Smooth muscle cell (in vitro differentiated cells): ENCODE data around the gene KAT6B. TPM values are rescaled to one million over a fixed set of nuclear protein-coding genes. Genes with fewer than 3 reads are reported as not detected.
A peak's percentile ranks its signal among the peaks of the same experiment; 100 is the strongest.

Source experiments
- DNase-seq: peaks from one replicate; lab custom pipeline; 2025; ENCODE audit not compliant: unreplicated experiment; lab: John Stamatoyannopoulos, UW
- H2AFZ ChIP-seq: fragments of 200-600 bp; sonication (generic); 2 replicates; pipeline ENCODE4 v1.6.0; 2016; ENCODE audit warnings: antibody characterized with exemption, low read depth, mild to moderate bottlenecking
- H3F3A ChIP-seq: fragments of 200-600 bp; sonication (generic); 2 replicates; pipeline ENCODE4 v1.6.0; 2017; ENCODE audit warnings: antibody characterized with exemption, low read depth
- H3K27ac ChIP-seq: fragments of 200-600 bp; sonication (generic); 2 replicates; pipeline ENCODE4 v1.5.1; 2016; ENCODE audit warnings: low read depth, mild to moderate bottlenecking
- H3K27me3 ChIP-seq: fragments of 200-600 bp; sonication (generic); 2 replicates; pipeline ENCODE4 v1.6.1; 2016; ENCODE audit warnings: low read depth, mild to moderate bottlenecking
- H3K36me3 ChIP-seq: fragments of 200-600 bp; sonication (generic); 2 replicates; pipeline ENCODE4 v1.5.1; 2016; ENCODE audit warnings: low read depth
- H3K4me1 ChIP-seq: fragments of 200-600 bp; sonication (generic); 2 replicates; pipeline ENCODE4 v1.5.1; 2016; ENCODE audit warnings: low read depth
- H3K4me2 ChIP-seq: fragments of 200-600 bp; sonication (generic); 2 replicates; pipeline ENCODE4 v1.6.0; 2016; ENCODE audit warnings: mild to moderate bottlenecking
- H3K4me3 ChIP-seq: fragments of 200-600 bp; sonication (generic); 2 replicates; pipeline ENCODE4 v1.5.1; 2016; ENCODE audit warnings: mild to moderate bottlenecking
- H3K79me2 ChIP-seq: fragments of 200-600 bp; sonication (generic); 2 replicates; pipeline ENCODE4 v1.6.0; 2016; ENCODE audit warnings: low read depth, mild to moderate bottlenecking
- H3K9ac ChIP-seq: fragments of 200-600 bp; sonication (generic); 2 replicates; pipeline ENCODE4 v1.6.0; 2016; ENCODE audit warnings: low read depth
- H3K9me3 ChIP-seq: fragments of 200-600 bp; sonication (generic); replicated peaks from 2 replicates; pipeline ENCODE4 v1.5.1; 2016; ENCODE audit warnings: low read depth
- H4K20me1 ChIP-seq: fragments of 200-600 bp; sonication (generic); 2 replicates; pipeline ENCODE4 v1.6.0; 2016; ENCODE audit warnings: low read depth
- WGBS: methylation state at CpG from one replicate; pipeline ENCODE4 v1.1.7; 2016; ENCODE audit warnings: low lambda C conversion rate; 5-methylcytosine and 5-hydroxymethylcytosine counted together
- polyA plus RNA-seq: library from polyadenylated mRNA; unstranded; fragments of >200 nt; fragmentation: Nextera tagmentation; extraction: Ambion mirVana; gene quantifications from 2 replicates; pipeline ENCODE4 v1.2.1, GENCODE V29; 2016
- total RNA-seq: library from RNA; depleted of rRNA; stranded (reverse); fragments of >200 nt; gene quantifications from 2 replicates; pipeline ENCODE4 v1.2.3, GENCODE V29; 2014
- TF ChIP-seq, protein P1 (sequence below): fragments of 200-600 bp; sonication (generic); IDR thresholded peaks from 2 replicates; pipeline ENCODE4 v1.5.1; 2017; ENCODE audit warnings: borderline replicate concordance, mild to moderate bottlenecking, antibody characterized with exemption; ENCODE audit not compliant: insufficient read depth, poor library complexity, severe bottlenecking

Gene KAT6B
- total and polyA plus RNA-seq, 2 experiments from 2014 or later: 9.0 to 19.8 TPM

DNA sequence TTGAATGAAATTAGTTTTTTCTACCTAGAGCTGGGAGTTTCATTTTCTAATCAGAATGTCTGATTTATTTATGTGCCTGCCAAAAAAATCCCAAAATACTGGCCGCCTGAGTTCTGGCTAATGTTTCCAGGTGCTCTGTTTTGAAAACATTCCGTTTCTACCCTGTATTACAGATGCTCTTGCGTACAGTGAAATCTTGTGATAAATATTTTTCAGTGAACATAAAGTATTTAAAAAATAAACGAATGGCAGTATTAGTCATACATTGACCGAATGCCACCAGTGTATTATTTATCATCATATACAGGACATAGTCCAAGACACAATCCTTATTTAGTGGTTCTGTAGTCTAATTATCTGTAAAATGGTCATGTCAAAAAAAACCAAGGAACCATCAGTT, 102.8 kb downstream of the KAT6B start:
- TF ChIP-seq, protein P1, sequence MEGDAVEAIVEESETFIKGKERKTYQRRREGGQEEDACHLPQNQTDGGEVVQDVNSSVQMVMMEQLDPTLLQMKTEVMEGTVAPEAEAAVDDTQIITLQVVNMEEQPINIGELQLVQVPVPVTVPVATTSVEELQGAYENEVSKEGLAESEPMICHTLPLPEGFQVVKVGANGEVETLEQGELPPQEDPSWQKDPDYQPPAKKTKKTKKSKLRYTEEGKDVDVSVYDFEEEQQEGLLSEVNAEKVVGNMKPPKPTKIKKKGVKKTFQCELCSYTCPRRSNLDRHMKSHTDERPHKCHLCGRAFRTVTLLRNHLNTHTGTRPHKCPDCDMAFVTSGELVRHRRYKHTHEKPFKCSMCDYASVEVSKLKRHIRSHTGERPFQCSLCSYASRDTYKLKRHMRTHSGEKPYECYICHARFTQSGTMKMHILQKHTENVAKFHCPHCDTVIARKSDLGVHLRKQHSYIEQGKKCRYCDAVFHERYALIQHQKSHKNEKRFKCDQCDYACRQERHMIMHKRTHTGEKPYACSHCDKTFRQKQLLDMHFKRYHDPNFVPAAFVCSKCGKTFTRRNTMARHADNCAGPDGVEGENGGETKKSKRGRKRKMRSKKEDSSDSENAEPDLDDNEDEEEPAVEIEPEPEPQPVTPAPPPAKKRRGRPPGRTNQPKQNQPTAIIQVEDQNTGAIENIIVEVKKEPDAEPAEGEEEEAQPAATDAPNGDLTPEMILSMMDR: no peak
- Histone ChIP-seq H4K20me1 (peaks cover 76% of the 10 kb centered on the region), H3K4me3 (no peak overlapping the region), H3K27me3 (no peaks in the 10 kb centered on the region), H3F3A (no peaks in the 10 kb centered on the region), H3K4me1 (peaks cover 21% of the 10 kb centered on the region), H3K79me2 (peaks cover 10% of the 10 kb centered on the region), H2AFZ (no peak overlapping the region), H3K4me2 (peak overlapping the region; percentile 18), H3K27ac (no peak overlapping the region), H3K9ac (no peak overlapping the region), H3K36me3 (no peaks in the 10 kb centered on the region), H3K9me3 (no peaks in the 10 kb centered on the region)
- WGBS: 82% methylated on average over 5 of the region's 5 CpGs
- no peak for DNase-seq

DNA sequence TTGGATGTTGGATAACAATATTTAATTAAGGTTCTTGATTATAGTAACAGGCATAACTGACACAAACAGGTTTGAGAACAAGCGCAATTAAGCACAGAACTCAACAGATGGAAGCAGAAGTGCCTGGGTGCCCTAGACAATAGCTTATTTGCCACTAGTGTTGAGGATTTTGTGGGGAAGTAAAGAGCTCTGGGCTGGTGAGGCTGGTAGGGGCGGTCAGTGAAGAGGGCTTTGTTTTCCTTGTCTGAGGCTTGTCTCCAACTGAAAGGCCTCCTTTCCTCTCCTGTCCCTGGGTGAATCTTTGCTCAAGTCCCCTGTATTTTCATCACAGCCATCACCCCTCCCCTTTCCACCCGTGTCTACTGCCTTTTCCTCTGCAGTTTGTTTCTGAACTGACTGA, 104.6 kb downstream of the KAT6B start:
- no peak overlapping the region for H3K27ac ChIP-seq

DNA sequence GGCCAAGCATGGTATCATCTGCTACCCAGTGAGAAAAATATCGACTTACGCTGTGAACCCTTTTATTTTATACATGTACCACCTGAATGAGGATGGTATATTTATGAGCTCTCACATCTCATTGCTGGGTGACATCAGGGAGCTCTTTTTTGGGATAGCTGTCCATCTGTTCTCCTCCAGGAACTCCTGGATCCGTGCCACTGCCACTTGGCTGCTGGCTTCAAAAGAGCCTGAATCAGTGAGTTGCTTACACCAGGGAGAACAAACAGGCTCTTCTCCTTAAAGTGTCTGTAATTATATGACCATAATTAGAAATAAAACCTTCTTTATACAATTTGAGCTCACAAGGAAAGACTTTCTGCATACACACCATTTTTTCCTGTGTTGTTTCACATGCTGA, 106.2 kb downstream of the KAT6B start:
- no peaks in the 10 kb centered on the region for H3K36me3 ChIP-seq
- WGBS: 89% methylated on average over 3 of the region's 3 CpGs
- no peaks in the 10 kb centered on the region for H3K27me3 ChIP-seq
- peaks cover 82% of the 10 kb centered on the region for H4K20me1 ChIP-seq
- H3K9ac ChIP-seq: no peak overlapping the region
- H3K4me3 ChIP-seq: no peak overlapping the region
- TF ChIP-seq, protein P1: no peak
- H3K9me3 ChIP-seq: no peaks in the 10 kb centered on the region
- H2AFZ ChIP-seq: no peak overlapping the region
- H3F3A ChIP-seq: no peaks in the 10 kb centered on the region
- H3K4me1 ChIP-seq: peaks cover 15% of the 10 kb centered on the region
- no peak overlapping the region for H3K27ac ChIP-seq
- H3K79me2 ChIP-seq: peaks cover 17% of the 10 kb centered on the region
- no peak for DNase-seq
- no peak overlapping the region for H3K4me2 ChIP-seq

More for the DNA sequence above, 104.6 kb downstream of the KAT6B start:
- no peak overlapping the region for H3K4me2 ChIP-seq
- TF ChIP-seq, protein P1: no peak
- WGBS: 87% methylated on average over 3 of the region's 3 CpGs
- no peak overlapping the region for H3K4me3 ChIP-seq
- no peaks in the 10 kb centered on the region for H3K27me3 ChIP-seq
- no peaks in the 10 kb centered on the region for H3K36me3 ChIP-seq
- peaks cover 16% of the 10 kb centered on the region for H3K4me1 ChIP-seq
- no peak overlapping the region for H3K9ac ChIP-seq
- peaks cover 75% of the 10 kb centered on the region for H4K20me1 ChIP-seq
- H2AFZ ChIP-seq: no peak overlapping the region
- H3K79me2 ChIP-seq: peaks cover 17% of the 10 kb centered on the region
- no peaks in the 10 kb centered on the region for H3K9me3 ChIP-seq
- no peak for DNase-seq
- no peaks in the 10 kb centered on the region for H3F3A ChIP-seq

DNA sequence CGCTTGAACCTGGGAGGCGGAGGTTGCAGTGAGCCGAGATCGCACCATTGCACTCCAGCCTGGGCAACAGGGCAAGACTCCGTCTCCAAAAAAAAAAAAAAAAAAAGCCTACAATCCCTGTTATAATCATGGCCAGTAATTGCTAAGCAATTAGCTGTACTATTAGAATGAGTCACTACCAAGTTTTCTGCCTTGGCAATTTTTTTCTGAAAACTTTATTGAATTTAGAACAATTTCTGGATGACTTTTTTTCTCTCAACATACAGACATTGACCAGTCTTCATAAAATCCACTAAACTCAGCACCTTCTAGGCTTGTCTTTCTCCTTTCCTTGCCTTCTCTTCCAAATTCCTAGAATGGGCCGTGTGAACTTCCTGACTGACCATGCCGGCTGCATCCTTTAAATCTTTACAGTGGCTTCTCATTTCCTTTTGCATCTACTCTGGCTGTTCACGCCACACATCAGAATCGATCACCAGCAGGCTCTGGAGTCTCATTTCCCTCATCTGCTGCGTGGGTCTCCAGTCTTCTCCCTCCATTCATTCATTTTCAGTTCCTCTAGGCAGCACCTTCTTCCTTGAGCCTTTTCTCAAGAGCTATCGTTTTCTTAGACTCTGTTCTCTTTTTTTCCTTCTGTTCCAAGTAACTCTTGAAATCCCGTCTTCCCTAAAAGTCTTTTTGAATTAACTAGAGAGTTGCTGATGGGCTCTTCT, 107.9 kb downstream of the KAT6B start:
- TF ChIP-seq, protein P1: no peak
- no peak overlapping the region for H3K4me3 ChIP-seq
- H3K36me3 ChIP-seq: no peaks in the 10 kb centered on the region
- H2AFZ ChIP-seq: no peak overlapping the region
- no peak for DNase-seq
- H3K9ac ChIP-seq: no peak overlapping the region
- peaks cover 3% of the 10 kb centered on the region for H3K4me1 ChIP-seq
- H3K4me2 ChIP-seq: no peak overlapping the region
- H3K27me3 ChIP-seq: no peaks in the 10 kb centered on the region
- no peaks in the 10 kb centered on the region for H3K9me3 ChIP-seq
- no peak overlapping the region for H3K27ac ChIP-seq
- H3K79me2 ChIP-seq: peaks cover 17% of the 10 kb centered on the region
- 85% methylated on average over 12 of the region's 12 CpGs for WGBS
- no peaks in the 10 kb centered on the region for H3F3A ChIP-seq
- peaks cover 77% of the 10 kb centered on the region for H4K20me1 ChIP-seq
